ENCODE results near the gene GSN. TPM values are rescaled to one million over a fixed set of nuclear protein-coding genes. Genes with fewer than 3 reads are reported as not detected.

Gene GSN
- polyA plus RNA-seq, 1 of the 3 experiments (the other 2 are of a cell fraction) = 168 TPM

DNA sequence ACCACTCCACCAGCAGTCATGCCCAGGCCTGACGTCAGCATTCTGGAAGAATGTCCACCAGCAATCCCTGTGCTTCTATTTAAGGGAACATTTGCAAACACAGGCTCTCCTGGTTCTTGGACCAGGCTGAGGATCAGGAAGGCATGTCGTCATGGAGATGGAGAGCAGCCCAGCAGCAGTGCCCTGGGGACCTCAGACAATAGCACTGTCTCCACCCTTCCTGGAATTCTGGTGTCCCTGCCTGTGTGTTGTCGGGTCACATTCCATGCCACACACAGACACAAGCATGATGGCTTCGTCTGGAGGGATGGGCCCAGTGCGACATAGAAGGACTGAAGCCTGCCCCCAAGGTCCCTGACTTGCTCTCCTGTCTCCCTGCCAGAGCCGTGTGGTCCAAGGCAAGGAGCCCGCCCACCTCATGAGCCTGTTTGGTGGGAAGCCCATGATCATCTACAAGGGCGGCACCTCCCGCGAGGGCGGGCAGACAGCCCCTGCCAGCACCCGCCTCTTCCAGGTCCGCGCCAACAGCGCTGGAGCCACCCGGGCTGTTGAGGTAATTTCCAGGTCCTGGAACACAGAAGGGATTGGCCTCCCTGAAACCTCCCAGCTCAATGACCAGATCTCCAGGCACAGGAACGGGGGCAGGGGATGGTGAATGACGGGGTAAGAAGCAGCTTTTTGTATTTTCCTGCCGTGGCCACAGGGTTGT lies 58.3 kb downstream of the GSN start:
- H2AFZ ChIP-seq (ENCODE audit: low read depth) = no peak overlapping the region
- H3K36me3 ChIP-seq (replicated peaks in 1 of 2; ENCODE audit: control insufficient read depth in 1 of 2, insufficient read depth in 2 of 2, low read length in 1 of 2) = peaks cover 48 to 68% of the 10 kb centered on the region in 2 experiments
- H3K4me2 ChIP-seq = no peak overlapping the region
- no peak overlapping the region for H3K4me3 ChIP-seq (ENCODE audit: low read depth in 2 of 2, low read length in 1 of 2)
- ChIA-PET CTCF (interaction anchor here (1.0 to 2.0 kb wide), 3 partner anchors 67 to 570 kb away, joined by 3 to 4 read pairs (median 3); no protein-coding TSS in a partner anchor), POLR2A (no interaction called here)
- no peak overlapping the region for H3K9ac ChIP-seq
- TF ChIP-seq MXI1 (IDR thresholded peaks at IDR 0.05; ENCODE audit: low read depth, low read length) = no peak
- TF ChIP-seq, protein P1, sequence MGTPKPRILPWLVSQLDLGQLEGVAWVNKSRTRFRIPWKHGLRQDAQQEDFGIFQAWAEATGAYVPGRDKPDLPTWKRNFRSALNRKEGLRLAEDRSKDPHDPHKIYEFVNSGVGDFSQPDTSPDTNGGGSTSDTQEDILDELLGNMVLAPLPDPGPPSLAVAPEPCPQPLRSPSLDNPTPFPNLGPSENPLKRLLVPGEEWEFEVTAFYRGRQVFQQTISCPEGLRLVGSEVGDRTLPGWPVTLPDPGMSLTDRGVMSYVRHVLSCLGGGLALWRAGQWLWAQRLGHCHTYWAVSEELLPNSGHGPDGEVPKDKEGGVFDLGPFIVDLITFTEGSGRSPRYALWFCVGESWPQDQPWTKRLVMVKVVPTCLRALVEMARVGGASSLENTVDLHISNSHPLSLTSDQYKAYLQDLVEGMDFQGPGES (IDR thresholded peaks at IDR 0.05; ENCODE audit: low read depth, low read length) = no peak
- TF ChIP-seq TEAD4 (IDR thresholded peaks at IDR 0.05; ENCODE audit: borderline replicate concordance, insufficient read depth) = no peak
- TF ChIP-seq FOSL2 (IDR thresholded peaks at IDR 0.05; ENCODE audit: borderline replicate concordance, low read depth) = no peak
- TF ChIP-seq GABPA (IDR thresholded peaks at IDR 0.05; ENCODE audit: low read depth) = no peak
- TF ChIP-seq SMC3 (IDR thresholded peaks at IDR 0.05; ENCODE audit: low read depth, low read length) = no peak
- no peak for TF ChIP-seq FOXM1 (IDR thresholded peaks at IDR 0.05; ENCODE audit: low read depth)
- TF ChIP-seq, protein P2, sequence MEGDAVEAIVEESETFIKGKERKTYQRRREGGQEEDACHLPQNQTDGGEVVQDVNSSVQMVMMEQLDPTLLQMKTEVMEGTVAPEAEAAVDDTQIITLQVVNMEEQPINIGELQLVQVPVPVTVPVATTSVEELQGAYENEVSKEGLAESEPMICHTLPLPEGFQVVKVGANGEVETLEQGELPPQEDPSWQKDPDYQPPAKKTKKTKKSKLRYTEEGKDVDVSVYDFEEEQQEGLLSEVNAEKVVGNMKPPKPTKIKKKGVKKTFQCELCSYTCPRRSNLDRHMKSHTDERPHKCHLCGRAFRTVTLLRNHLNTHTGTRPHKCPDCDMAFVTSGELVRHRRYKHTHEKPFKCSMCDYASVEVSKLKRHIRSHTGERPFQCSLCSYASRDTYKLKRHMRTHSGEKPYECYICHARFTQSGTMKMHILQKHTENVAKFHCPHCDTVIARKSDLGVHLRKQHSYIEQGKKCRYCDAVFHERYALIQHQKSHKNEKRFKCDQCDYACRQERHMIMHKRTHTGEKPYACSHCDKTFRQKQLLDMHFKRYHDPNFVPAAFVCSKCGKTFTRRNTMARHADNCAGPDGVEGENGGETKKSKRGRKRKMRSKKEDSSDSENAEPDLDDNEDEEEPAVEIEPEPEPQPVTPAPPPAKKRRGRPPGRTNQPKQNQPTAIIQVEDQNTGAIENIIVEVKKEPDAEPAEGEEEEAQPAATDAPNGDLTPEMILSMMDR (IDR thresholded peaks at IDR 0.05) = no peak
- TF ChIP-seq JUND (IDR thresholded peaks at IDR 0.05) = no peak
- TF ChIP-seq RCOR1 (IDR thresholded peaks at IDR 0.05; ENCODE audit: low read length) = no peak
- no peak for TF ChIP-seq SIN3A (IDR thresholded peaks at IDR 0.05; ENCODE audit: borderline replicate concordance, low read depth, low read length)
- TF ChIP-seq, protein P3, sequence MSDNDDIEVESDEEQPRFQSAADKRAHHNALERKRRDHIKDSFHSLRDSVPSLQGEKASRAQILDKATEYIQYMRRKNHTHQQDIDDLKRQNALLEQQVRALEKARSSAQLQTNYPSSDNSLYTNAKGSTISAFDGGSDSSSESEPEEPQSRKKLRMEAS (IDR thresholded peaks at IDR 0.05; ENCODE audit: low read depth) = no peak
- H3F3A ChIP-seq (replicated peaks; ENCODE audit: insufficient read depth) = no peaks in the 10 kb centered on the region
- no peaks in the 10 kb centered on the region for H3K9me3 ChIP-seq
- no peaks in the 10 kb centered on the region; the same call in 1 of the 2 replicates for H3K79me2 ChIP-seq (ENCODE audit: insufficient read depth)
- no peaks in the 10 kb centered on the region for H4K20me1 ChIP-seq (ENCODE audit: insufficient read depth)
- 94% methylated on average over 10 of the region's 19 CpGs for WGBS (ENCODE audit: low lambda C conversion rate)
- H3K27me3 ChIP-seq (ENCODE audit: insufficient read depth) = no peaks in the 10 kb centered on the region
- H3K9me2 ChIP-seq = no peaks in the 10 kb centered on the region
- H3K4me1 ChIP-seq (ENCODE audit: control insufficient read depth in 1 of 2, insufficient read depth in 2 of 2, low read depth in 1 of 2, low read length in 1 of 2) = peaks cover 0 to 5% of the 10 kb centered on the region in 2 experiments; a peak in 2 of 4 replicates
- DNase-seq = no peak
- H3K27ac ChIP-seq (ENCODE audit: low read depth in 2 of 2, low read length in 1 of 2) = no peak overlapping the region

DNA sequence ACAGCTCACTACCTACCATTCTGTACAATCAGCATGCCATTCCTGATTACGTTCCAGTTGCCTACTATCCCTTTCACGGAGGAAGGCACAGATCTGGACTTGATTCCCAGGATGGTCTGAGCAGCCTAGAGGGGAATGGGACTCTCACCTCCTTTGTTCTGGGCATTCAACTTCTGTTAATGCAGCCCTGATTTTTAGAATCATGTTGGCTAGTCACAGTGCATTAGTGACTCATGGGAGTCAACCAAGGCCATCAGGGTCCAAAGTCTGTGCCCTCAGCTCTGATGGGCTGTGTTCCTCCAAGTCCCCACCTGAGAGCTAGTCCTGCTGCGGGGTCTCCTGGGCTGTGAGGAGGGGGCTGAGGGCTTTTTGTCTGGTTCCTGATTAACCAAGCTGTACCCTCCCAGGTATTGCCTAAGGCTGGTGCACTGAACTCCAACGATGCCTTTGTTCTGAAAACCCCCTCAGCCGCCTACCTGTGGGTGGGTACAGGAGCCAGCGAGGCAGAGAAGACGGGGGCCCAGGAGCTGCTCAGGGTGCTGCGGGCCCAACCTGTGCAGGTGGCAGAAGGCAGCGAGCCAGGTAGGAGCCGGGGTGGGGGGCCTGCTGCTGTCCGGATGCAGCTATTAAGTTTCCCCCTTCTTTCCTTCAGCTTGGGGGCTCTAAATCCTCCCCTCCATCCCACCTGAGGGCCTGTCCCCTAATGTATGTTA lies 59.1 kb downstream of the GSN start:
- Histone ChIP-seq H3K36me3 (replicated peaks in 1 of 2; ENCODE audit: control insufficient read depth in 1 of 2, insufficient read depth in 2 of 2, low read length in 1 of 2) (peaks cover 50 to 66% of the 10 kb centered on the region in 2 experiments), H3K9ac (no peak overlapping the region), H4K20me1 (ENCODE audit: insufficient read depth) (no peaks in the 10 kb centered on the region), H3K4me1 (ENCODE audit: control insufficient read depth in 1 of 2, insufficient read depth in 2 of 2, low read depth in 1 of 2, low read length in 1 of 2) (peaks cover 0 to 5% of the 10 kb centered on the region in 2 experiments; a peak in 2 of 4 replicates), H3K4me3 (ENCODE audit: low read depth in 2 of 2, low read length in 1 of 2) (no peak overlapping the region), H3K4me2 (no peak overlapping the region), H3K27me3 (ENCODE audit: insufficient read depth) (no peaks in the 10 kb centered on the region), H3K27ac (ENCODE audit: low read depth in 2 of 2, low read length in 1 of 2) (no peak overlapping the region), H3K9me3 (no peaks in the 10 kb centered on the region), H3K9me2 (no peaks in the 10 kb centered on the region), H2AFZ (ENCODE audit: low read depth) (no peak overlapping the region), H3F3A (replicated peaks; ENCODE audit: insufficient read depth) (peaks cover 3% of the 10 kb centered on the region), H3K79me2 (ENCODE audit: insufficient read depth) (no peaks in the 10 kb centered on the region)
- ChIA-PET POLR2A (no interaction called here), CTCF (interaction anchor here (1.0 to 2.0 kb wide), 3 partner anchors 66 to 571 kb away, joined by 3 to 4 read pairs (median 3); no protein-coding TSS in a partner anchor)
- 100% methylated on average over 5 of the region's 11 CpGs for WGBS (ENCODE audit: low lambda C conversion rate)
- DNase-seq = no peak
- TF ChIP-seq TEAD4 (IDR thresholded peaks at IDR 0.05; ENCODE audit: borderline replicate concordance, insufficient read depth) (no peak), YY1 (IDR thresholded peaks at IDR 0.05; ENCODE audit: low read depth) (no peak), FOSL2 (IDR thresholded peaks at IDR 0.05; ENCODE audit: borderline replicate concordance, low read depth) (no peak), NRF1 (IDR thresholded peaks at IDR 0.05; ENCODE audit: low read depth, low read length) (no peak), JUND (IDR thresholded peaks at IDR 0.05) (no peak)
- TF ChIP-seq, protein P1 (IDR thresholded peaks at IDR 0.05; ENCODE audit: low read depth, low read length) = no peak
- TF ChIP-seq, protein P4, sequence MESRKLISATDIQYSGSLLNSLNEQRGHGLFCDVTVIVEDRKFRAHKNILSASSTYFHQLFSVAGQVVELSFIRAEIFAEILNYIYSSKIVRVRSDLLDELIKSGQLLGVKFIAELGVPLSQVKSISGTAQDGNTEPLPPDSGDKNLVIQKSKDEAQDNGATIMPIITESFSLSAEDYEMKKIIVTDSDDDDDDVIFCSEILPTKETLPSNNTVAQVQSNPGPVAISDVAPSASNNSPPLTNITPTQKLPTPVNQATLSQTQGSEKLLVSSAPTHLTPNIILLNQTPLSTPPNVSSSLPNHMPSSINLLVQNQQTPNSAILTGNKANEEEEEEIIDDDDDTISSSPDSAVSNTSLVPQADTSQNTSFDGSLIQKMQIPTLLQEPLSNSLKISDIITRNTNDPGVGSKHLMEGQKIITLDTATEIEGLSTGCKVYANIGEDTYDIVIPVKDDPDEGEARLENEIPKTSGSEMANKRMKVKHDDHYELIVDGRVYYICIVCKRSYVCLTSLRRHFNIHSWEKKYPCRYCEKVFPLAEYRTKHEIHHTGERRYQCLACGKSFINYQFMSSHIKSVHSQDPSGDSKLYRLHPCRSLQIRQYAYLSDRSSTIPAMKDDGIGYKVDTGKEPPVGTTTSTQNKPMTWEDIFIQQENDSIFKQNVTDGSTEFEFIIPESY (IDR thresholded peaks at IDR 0.05; ENCODE audit: borderline replicate concordance, low read depth) = no peak
- TF ChIP-seq, protein P2 (IDR thresholded peaks at IDR 0.05) = no peak
